ENCODE measurements around the gene GLI2.

Gene GLI2

DNA sequence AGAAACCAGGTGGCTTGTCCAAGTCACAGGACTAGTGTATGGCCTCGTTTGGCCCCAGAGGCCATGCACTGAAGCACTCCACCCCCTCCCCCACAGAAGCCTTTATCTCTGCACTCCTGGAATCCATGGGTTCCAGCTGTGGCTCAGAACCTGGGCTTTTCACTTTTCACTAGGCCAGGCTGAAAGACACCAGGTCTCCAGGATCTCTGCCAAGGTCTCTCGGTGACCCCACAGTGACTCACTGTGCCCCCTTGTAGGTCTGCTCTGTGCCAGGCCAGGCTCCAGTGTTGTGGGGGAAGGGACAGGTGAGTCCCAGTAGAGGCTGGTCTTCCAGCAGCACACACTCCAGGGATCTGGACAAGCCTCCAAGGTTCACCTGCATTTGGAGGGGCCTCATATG, 31.0 kb upstream of the GLI2 start:
- no peak overlapping the region for H3K4me3 ChIP-seq (ENCODE audit: low read depth, low read length)
- no peak for DNase-seq (ENCODE audit: low read depth)
- TF ChIP-seq, protein P1, sequence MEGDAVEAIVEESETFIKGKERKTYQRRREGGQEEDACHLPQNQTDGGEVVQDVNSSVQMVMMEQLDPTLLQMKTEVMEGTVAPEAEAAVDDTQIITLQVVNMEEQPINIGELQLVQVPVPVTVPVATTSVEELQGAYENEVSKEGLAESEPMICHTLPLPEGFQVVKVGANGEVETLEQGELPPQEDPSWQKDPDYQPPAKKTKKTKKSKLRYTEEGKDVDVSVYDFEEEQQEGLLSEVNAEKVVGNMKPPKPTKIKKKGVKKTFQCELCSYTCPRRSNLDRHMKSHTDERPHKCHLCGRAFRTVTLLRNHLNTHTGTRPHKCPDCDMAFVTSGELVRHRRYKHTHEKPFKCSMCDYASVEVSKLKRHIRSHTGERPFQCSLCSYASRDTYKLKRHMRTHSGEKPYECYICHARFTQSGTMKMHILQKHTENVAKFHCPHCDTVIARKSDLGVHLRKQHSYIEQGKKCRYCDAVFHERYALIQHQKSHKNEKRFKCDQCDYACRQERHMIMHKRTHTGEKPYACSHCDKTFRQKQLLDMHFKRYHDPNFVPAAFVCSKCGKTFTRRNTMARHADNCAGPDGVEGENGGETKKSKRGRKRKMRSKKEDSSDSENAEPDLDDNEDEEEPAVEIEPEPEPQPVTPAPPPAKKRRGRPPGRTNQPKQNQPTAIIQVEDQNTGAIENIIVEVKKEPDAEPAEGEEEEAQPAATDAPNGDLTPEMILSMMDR (IDR thresholded peaks at IDR 0.05; ENCODE audit: low read depth, low read length): no peak
- TF ChIP-seq, protein P2, sequence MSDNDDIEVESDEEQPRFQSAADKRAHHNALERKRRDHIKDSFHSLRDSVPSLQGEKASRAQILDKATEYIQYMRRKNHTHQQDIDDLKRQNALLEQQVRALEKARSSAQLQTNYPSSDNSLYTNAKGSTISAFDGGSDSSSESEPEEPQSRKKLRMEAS (IDR thresholded peaks at IDR 0.05; ENCODE audit: low read depth, low read length): no peak
- TF ChIP-seq POLR2A (IDR thresholded peaks at IDR 0.05; ENCODE audit: extremely low read depth, insufficient read length) (no peak), MYC (IDR thresholded peaks at IDR 0.05; ENCODE audit: low read depth, low read length) (no peak)

DNA sequence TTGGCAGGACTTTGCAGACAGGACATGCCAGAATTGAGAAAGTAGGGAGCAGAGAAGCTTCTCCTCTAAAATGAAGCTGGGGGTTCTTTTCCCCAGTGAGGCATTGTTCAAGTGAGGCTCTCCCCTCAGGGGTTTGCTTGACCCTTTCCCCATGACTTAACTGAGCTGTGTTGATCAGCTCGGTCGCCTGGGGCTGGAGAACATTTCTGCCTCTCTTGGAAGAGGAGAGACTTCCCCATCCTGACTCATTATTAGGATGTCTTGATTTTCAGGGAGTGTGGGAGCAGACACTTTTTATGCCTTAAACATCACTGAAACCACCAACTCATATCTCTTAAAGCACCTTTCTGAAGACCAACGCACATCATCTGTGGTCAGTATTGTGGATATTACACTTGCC, 27.9 kb upstream of the GLI2 start:
- TF ChIP-seq MYC (IDR thresholded peaks at IDR 0.05; ENCODE audit: low read depth, low read length): no peak
- TF ChIP-seq, protein P2 (IDR thresholded peaks at IDR 0.05; ENCODE audit: low read depth, low read length): no peak
- H3K4me3 ChIP-seq (ENCODE audit: low read depth, low read length): no peak overlapping the region
- DNase-seq (ENCODE audit: low read depth): no peak

DNA sequence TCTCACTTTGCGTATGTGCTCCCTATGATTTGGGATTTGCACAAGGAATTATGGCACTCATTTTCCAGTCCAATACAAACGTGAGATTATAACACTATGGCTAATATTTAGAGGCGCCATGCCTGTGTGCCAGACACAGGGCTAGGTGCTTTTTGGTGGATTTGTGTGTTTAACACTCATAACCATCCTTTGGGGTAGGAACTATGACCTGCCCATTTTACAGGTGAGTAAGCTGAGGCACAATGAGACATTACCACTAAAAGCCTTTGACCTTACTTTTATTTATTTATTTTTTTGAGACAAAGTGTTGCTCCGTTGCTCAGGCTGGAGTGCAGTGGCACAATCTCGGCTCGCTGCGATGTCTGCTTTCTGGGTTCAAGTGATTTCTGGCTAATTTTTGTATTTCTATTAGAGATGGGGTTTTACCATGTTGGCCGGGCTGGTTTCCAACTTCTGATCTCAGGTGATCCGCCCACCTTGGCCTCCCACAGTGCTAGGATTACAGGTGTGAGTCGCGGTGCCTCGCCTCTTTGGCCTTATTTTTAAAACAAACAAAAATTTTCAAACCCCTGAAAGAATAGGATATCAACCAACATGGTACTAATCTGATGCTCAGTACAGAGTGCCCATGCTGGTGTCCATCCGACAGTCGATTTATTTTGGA, 26.6 kb upstream of the GLI2 start:
- DNase-seq (ENCODE audit: low read depth): no peak
- no peak overlapping the region for H3K4me3 ChIP-seq (ENCODE audit: low read depth, low read length)
- TF ChIP-seq, protein P1 (IDR thresholded peaks at IDR 0.05; ENCODE audit: low read depth, low read length): no peak
- TF ChIP-seq, protein P2 (IDR thresholded peaks at IDR 0.05; ENCODE audit: low read depth, low read length): no peak
- TF ChIP-seq MYC (IDR thresholded peaks at IDR 0.05; ENCODE audit: low read depth, low read length) (no peak), POLR2A (IDR thresholded peaks at IDR 0.05; ENCODE audit: extremely low read depth, insufficient read length) (no peak)

DNA sequence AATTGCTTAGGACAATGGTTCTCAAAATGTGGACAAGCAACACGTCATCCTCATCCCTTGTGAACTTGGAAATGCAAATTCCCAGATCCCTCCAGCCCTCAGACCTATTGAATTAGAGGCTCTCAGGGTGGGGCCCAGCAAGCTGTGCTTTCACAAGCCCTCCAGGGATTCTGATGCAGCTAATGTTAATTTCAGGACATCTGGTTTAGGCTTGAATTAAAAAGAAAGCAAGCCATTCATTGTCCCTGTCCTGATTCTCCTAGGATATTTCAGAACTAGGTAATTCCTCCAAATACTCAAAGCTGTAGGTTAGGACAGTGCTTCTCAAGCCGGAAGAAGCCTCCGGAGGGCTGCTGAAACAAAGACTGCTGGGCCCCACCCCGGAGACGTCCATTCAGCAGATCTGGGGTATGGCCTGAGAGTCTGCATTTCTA, 26.0 kb upstream of the GLI2 start:
- no peak for DNase-seq (ENCODE audit: low read depth)
- no peak for TF ChIP-seq POLR2A (IDR thresholded peaks at IDR 0.05; ENCODE audit: extremely low read depth, insufficient read length)
- TF ChIP-seq, protein P2 (IDR thresholded peaks at IDR 0.05; ENCODE audit: low read depth, low read length): no peak
- TF ChIP-seq MYC (IDR thresholded peaks at IDR 0.05; ENCODE audit: low read depth, low read length): no peak
- TF ChIP-seq, protein P1 (IDR thresholded peaks at IDR 0.05; ENCODE audit: low read depth, low read length): no peak
- H3K4me3 ChIP-seq (ENCODE audit: low read depth, low read length): no peak overlapping the region

DNA sequence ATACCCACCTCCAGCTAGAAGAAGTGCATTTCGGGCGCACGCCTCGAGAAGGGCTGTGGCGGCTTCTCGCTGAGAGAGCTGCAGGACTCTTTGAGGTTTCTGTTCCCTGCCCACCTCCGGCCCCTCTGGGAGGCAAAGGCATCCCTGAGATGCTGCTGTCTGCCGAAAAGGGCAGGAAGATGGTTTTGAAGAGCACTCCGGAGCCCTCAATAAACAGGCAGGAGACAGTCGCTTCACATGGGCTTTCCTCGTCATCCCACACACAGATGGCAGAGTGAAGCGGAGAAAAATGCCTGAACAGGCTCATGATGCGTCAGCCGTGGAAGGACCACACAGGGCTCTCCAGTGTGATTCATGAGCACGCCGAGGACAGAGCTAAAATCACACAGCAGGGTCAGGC, 25.4 kb upstream of the GLI2 start:
- H3K4me3 ChIP-seq (ENCODE audit: low read depth, low read length): no peak overlapping the region
- DNase-seq (ENCODE audit: low read depth): no peak
- TF ChIP-seq, protein P2 (IDR thresholded peaks at IDR 0.05; ENCODE audit: low read depth, low read length): no peak
- TF ChIP-seq, protein P1 (IDR thresholded peaks at IDR 0.05; ENCODE audit: low read depth, low read length): no peak
- TF ChIP-seq MYC (IDR thresholded peaks at IDR 0.05; ENCODE audit: low read depth, low read length): no peak
- TF ChIP-seq POLR2A (IDR thresholded peaks at IDR 0.05; ENCODE audit: extremely low read depth, insufficient read length): no peak

DNA sequence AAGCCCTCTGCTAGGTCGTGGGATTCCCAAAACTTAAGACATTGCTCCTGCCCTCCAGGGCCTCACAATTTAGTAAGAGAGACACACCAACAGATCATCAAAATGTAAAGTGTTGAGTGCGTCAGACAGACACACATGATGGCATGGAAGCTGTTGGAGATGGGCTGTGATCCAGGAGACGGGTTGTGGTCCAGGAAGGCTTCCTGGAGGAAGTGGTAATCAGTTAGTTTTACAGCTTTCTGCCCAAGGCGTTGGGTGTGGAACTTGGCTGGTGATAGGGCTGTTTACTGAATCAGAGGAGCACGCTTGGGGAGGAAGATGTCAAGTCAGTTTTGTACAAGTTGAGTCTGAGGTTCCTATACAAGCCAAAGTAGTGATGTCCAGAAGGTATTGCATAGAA, 24.0 kb upstream of the GLI2 start:
- H3K4me3 ChIP-seq (ENCODE audit: low read depth, low read length): no peak overlapping the region
- TF ChIP-seq MYC (IDR thresholded peaks at IDR 0.05; ENCODE audit: low read depth, low read length): no peak
- TF ChIP-seq, protein P2 (IDR thresholded peaks at IDR 0.05; ENCODE audit: low read depth, low read length): no peak
- no peak for TF ChIP-seq POLR2A (IDR thresholded peaks at IDR 0.05; ENCODE audit: extremely low read depth, insufficient read length)
- TF ChIP-seq, protein P1 (IDR thresholded peaks at IDR 0.05; ENCODE audit: low read depth, low read length): no peak
- DNase-seq (ENCODE audit: low read depth): no peak

Measured in NB4 (cell line).